Stomach (tissue), 9 donors: Measurements from ENCODE around the gene MARS2. TPM values are rescaled to one million over a fixed set of nuclear protein-coding genes. Genes with fewer than 3 reads are reported as not detected.

ENCODE experiments used
- DNase-seq, 2 donors: peaks; one replicate each; pipeline versions ENCODE4 v3.0.0 to v3.0.0-alpha.2; 2013 to 2019
- H3K27ac ChIP-seq, 5 donors: fragments of 200-600 bp in 4 of 5; sonication (generic) in 4 of 5; one replicate each; pipeline ENCODE4 v1.5.1; 2013 to 2019; ENCODE audit warnings: mild to moderate bottlenecking in 1 of 5, moderate library complexity in 1 of 5
- H3K27me3 ChIP-seq, 3 donors: fragments of 200-600 bp; sonication (generic); one replicate each; pipeline ENCODE4 v1.5.1; 2017 to 2019; ENCODE audit warnings: mixed run types in 1 of 3
- H3K36me3 ChIP-seq, 4 donors: fragments of 200-600 bp; sonication (generic); 1 replicate in 3 of 4; 2 replicates in 1 of 4; pipeline ENCODE4 v1.5.1; 2016 to 2019
- H3K4me1 ChIP-seq, 4 donors: fragments of 200-600 bp; sonication (generic); one replicate each; pipeline ENCODE4 v1.5.1; 2016 to 2019
- H3K4me3 ChIP-seq, 4 donors: fragments of 200-600 bp; sonication (generic) in 3 of 4; one replicate each; pipeline ENCODE4 v1.5.1; 2016 to 2019; ENCODE audit warnings: mild to moderate bottlenecking in 1 of 4
- H3K9me3 ChIP-seq, 4 donors: fragments of 200-600 bp; sonication (generic); one replicate each; pipeline ENCODE4 v1.5.1; 2016 to 2019
- EP300 ChIP-seq: sonication (generic); formaldehyde crosslinking; IDR thresholded peaks from one replicate; pipeline ENCODE4 v1.6.1; 2017; ENCODE audit warnings: antibody characterized with exemption
- POLR2A ChIP-seq, 4 donors: fragments of 450-650 bp; IDR thresholded peaks; one replicate each; pipeline ENCODE4 v1.6.1; 2016; ENCODE audit warnings: antibody characterized with exemption in 4 of 4, control low read depth in 2 of 4, mild to moderate bottlenecking in 1 of 4, moderate library complexity in 1 of 4
- POLR2AphosphoS5 ChIP-seq, 3 donors: sonication (generic); formaldehyde crosslinking; IDR thresholded peaks; one replicate each; pipeline ENCODE4 v1.6.1; 2016; ENCODE audit warnings: antibody characterized with exemption in 3 of 3
- intact Hi-C: fragments of 100-400 bp; cut with DNase I; formaldehyde crosslinking; loops from one replicate; pipeline ENCODE4 v1.15.1; 2023; ENCODE audit warnings: low total_unique reads
- polyA plus RNA-seq, 3 donors: library from polyadenylated mRNA; stranded (reverse); fragments of 200-250 nt; gene quantifications; one replicate each; pipeline ENCODE4 v1.2.3, GENCODE V29; 2013
- total RNA-seq, 5 donors: library from RNA; depleted of rRNA; stranded (reverse); fragments of >200 nt; gene quantifications; one replicate each; pipeline versions ENCODE4 v1.1.0 to v1.2.3, GENCODE V29; 2014 to 2016
- TF ChIP-seq, protein P1 (sequence below), 7 experiments: fragments of 450-650 bp in 4 of 7; fragments of 200-600 bp in 3 of 7; sonication (generic) in 3 of 7; IDR thresholded peaks; one replicate each; pipeline ENCODE4 v1.5.1; 2016 to 2019; ENCODE audit warnings: antibody characterized with exemption in 7 of 7, control low read depth in 2 of 7, mild to moderate bottlenecking in 1 of 7
- donor health status: healthy with polysubstance abuse.
- donor health status: Bipolar disorder and iron deficiency.
- donor health status: healthy.

Gene MARS2
- total and polyA plus RNA-seq, 8 donors, result 0.58 to 14.8 (median 4.2) TPM

DNA sequence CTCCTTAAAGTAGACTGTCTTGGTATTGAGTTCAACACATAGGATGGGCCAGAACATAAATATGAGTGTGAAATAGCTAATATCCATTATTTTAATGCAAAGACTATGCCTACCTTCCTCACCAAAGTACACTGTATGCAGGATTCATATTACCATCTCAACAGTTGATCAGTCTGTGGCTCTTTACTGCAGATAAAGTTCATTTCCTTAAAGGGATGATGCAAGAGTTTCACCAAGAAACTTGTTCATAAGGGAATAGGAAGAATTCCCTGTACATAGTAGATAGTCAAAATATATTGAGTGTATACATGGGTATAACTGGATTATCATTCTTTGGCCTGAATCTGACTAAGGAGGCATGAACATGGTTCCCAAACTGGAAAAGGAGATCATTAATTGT lies 35.0 kb downstream of the MARS2 start:
- H3K9me3 ChIP-seq, result no peaks in the 10 kb centered on the region
- TF ChIP-seq, protein P1, sequence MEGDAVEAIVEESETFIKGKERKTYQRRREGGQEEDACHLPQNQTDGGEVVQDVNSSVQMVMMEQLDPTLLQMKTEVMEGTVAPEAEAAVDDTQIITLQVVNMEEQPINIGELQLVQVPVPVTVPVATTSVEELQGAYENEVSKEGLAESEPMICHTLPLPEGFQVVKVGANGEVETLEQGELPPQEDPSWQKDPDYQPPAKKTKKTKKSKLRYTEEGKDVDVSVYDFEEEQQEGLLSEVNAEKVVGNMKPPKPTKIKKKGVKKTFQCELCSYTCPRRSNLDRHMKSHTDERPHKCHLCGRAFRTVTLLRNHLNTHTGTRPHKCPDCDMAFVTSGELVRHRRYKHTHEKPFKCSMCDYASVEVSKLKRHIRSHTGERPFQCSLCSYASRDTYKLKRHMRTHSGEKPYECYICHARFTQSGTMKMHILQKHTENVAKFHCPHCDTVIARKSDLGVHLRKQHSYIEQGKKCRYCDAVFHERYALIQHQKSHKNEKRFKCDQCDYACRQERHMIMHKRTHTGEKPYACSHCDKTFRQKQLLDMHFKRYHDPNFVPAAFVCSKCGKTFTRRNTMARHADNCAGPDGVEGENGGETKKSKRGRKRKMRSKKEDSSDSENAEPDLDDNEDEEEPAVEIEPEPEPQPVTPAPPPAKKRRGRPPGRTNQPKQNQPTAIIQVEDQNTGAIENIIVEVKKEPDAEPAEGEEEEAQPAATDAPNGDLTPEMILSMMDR (IDR thresholded peaks at IDR 0.05), result no peak
- TF ChIP-seq POLR2AphosphoS5 (IDR thresholded peaks at IDR 0.05), result no peak
- no peak for TF ChIP-seq POLR2A (IDR thresholded peaks at IDR 0.05)
- no peak for TF ChIP-seq EP300
- H3K4me1 ChIP-seq, result no peaks in the 10 kb centered on the region
- H3K4me3 ChIP-seq, result no peak overlapping the region
- no peaks in the 10 kb centered on the region for H3K27me3 ChIP-seq
- intact Hi-C loops, result no loop called here
- H3K27ac ChIP-seq, result no peak overlapping the region
- DNase-seq, result no peak
- H3K36me3 ChIP-seq, result no peaks in the 10 kb centered on the region

Other genes starting within 250 kb of the MARS2 start
- 100 to 1,000 TPM in 2 of 5 donors, 10 to 100 TPM in 3; 79.9 to 218 (median 98.2) TPM for gene HSPD1, start 205.5 kb upstream of the MARS2 start, total RNA-seq
- gene HSPD1, start 205.5 kb upstream of the MARS2 start, polyA plus RNA-seq, result 100 to 1,000 TPM; 143 to 174 (median 147) TPM
- 100 to 1,000 TPM in 2 of 5 donors, 10 to 100 TPM in 3; 27.4 to 122 (median 74.0) TPM for gene HSPE1, start 205.0 kb upstream of the MARS2 start, total RNA-seq
- gene HSPE1, start 205.0 kb upstream of the MARS2 start, polyA plus RNA-seq, result 100 to 1,000 TPM; 171 to 218 (median 214) TPM
- 10 to 100 TPM in 4 of 5 donors, 1 to 10 TPM in 1; 2.6 to 56.0 (median 33.9) TPM for gene MOB4, start 189.3 kb upstream of the MARS2 start, total RNA-seq
- gene MOB4, start 189.3 kb upstream of the MARS2 start, polyA plus RNA-seq, result 10 to 100 TPM; 20.9 to 31.5 (median 23.0) TPM
- 10 to 100 TPM in 2 of 5 donors, 1 to 10 TPM in 1, under 1 TPM in 2; 0.45 to 13.3 (median 1.6) TPM for gene RFTN2, start 29.8 kb upstream of the MARS2 start, total RNA-seq
- 1 to 10 TPM in 2 of 3 donors, under 1 TPM in 1; 0.65 to 5.0 (median 2.7) TPM for gene RFTN2, start 29.8 kb upstream of the MARS2 start, polyA plus RNA-seq
- gene BOLL, start 80.0 kb downstream of the MARS2 start, total RNA-seq, result not detected
- gene BOLL, start 80.0 kb downstream of the MARS2 start, polyA plus RNA-seq, result not detected
- 10 to 100 TPM in 2 of 5 donors, 1 to 10 TPM in 3; 2.2 to 28.7 (median 4.1) TPM for gene PLCL1, start 99.2 kb downstream of the MARS2 start, total RNA-seq
- gene PLCL1, start 99.2 kb downstream of the MARS2 start, polyA plus RNA-seq, result 1 to 10 TPM in 1 of 3 donors, under 1 TPM in 2; 0.93 to 1.4 (median 0.93) TPM